C4-2B (cell line): ENCODE measurements around the gene FAS.

Source experiments
- ZFX ChIP-seq: fragments of 450-650 bp; IDR thresholded peaks from 2 replicates; pipeline ENCODE4 v1.6.1; 2017
- TF ChIP-seq, protein P1 (sequence below): fragments of 450-650 bp; conservative IDR thresholded peaks from 2 replicates; pipeline ENCODE4 v1.5.1; 2017; ENCODE audit warnings: mild to moderate bottlenecking

DNA sequence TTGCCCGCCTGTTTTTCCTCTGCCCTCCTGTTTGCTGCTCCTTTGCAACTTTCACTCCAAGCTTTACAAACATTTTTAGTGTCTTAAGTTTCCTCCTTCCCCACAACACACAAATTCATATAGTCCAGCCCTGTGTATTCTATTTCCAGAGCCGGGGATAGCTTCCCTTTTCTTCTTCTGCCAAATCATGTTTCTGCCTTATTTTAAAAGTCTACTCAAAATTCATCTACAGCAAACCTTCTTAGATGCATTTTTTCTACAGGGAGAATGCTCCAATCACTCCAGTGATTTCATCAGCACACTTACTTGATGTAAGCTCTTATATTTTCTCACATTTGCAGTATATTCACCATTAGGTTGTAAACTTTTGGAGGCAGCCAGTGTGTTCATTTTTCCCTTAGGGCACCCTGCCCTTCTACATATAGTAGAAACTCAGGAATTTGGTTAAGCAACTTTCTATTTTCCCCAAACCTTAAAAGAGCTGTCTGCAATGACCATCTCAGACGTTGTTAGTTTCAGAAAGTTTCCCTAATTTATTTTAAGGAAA lies 25.7 kb upstream of the FAS start:
- TF ChIP-seq, protein P1, sequence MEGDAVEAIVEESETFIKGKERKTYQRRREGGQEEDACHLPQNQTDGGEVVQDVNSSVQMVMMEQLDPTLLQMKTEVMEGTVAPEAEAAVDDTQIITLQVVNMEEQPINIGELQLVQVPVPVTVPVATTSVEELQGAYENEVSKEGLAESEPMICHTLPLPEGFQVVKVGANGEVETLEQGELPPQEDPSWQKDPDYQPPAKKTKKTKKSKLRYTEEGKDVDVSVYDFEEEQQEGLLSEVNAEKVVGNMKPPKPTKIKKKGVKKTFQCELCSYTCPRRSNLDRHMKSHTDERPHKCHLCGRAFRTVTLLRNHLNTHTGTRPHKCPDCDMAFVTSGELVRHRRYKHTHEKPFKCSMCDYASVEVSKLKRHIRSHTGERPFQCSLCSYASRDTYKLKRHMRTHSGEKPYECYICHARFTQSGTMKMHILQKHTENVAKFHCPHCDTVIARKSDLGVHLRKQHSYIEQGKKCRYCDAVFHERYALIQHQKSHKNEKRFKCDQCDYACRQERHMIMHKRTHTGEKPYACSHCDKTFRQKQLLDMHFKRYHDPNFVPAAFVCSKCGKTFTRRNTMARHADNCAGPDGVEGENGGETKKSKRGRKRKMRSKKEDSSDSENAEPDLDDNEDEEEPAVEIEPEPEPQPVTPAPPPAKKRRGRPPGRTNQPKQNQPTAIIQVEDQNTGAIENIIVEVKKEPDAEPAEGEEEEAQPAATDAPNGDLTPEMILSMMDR: no peak
- no peak for TF ChIP-seq ZFX
